ENCODE results near the gene SLC38A8.

Gene SLC38A8

DNA sequence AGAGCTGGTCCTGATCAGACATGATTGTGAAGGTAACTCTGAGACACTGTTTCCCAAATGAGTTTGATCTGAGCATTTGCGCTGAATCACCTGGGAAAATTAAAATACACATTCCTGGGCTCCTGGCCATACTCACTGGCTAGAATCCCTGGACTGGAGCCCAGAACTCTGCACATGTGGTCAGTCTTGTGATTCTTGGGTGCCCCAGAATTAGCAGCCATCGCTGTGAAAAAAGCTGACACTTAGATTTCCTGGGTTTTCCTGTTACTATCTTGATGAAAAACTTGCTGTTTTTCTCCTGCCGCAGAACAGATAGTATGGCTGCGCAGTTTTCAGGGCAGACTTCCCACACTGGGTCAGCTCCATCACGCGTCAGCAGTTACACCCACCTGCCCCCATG lies 50.0 kb downstream of the SLC38A8 start:
- no peak for TF ChIP-seq CTCF (IDR thresholded peaks at IDR 0.05; ENCODE audit: insufficient read depth, low read length, poor library complexity, severe bottlenecking)
- H3K4me3 ChIP-seq (replicated peaks; ENCODE audit: low read depth, low read length) = no peak overlapping the region
- no peaks in the 10 kb centered on the region for H3K36me3 ChIP-seq (ENCODE audit: control insufficient read depth, insufficient read depth, low read length)
- DNase-seq (ENCODE audit: extremely low read depth, insufficient read length) = no peak
- H3K27me3 ChIP-seq (replicated peaks; ENCODE audit: control insufficient read depth, insufficient read depth, low read length) = no peaks in the 10 kb centered on the region; the same call in 1 of the 2 replicates

GRCh38 chr16:83990492-83990891 lies 52.1 kb downstream of the SLC38A8 start:
- DNase-seq (ENCODE audit: extremely low read depth, insufficient read length) = no peak
- Histone ChIP-seq H3K4me3 (replicated peaks; ENCODE audit: low read depth, low read length) (no peak overlapping the region), H3K27me3 (replicated peaks; ENCODE audit: control insufficient read depth, insufficient read depth, low read length) (no peaks in the 10 kb centered on the region; the same call in 1 of the 2 replicates), H3K36me3 (ENCODE audit: control insufficient read depth, insufficient read depth, low read length) (no peaks in the 10 kb centered on the region)
- no peak for TF ChIP-seq CTCF (IDR thresholded peaks at IDR 0.05; ENCODE audit: insufficient read depth, low read length, poor library complexity, severe bottlenecking)

GRCh38 chr16:83989300-83989699 lies 53.3 kb downstream of the SLC38A8 start:
- DNase-seq (ENCODE audit: extremely low read depth, insufficient read length) = no peak
- TF ChIP-seq CTCF (IDR thresholded peaks at IDR 0.05; ENCODE audit: insufficient read depth, low read length, poor library complexity, severe bottlenecking) = no peak
- H3K27me3 ChIP-seq (replicated peaks; ENCODE audit: control insufficient read depth, insufficient read depth, low read length) = no peaks in the 10 kb centered on the region; the same call in 1 of the 2 replicates
- H3K36me3 ChIP-seq (ENCODE audit: control insufficient read depth, insufficient read depth, low read length) = no peaks in the 10 kb centered on the region
- no peak overlapping the region for H3K4me3 ChIP-seq (replicated peaks; ENCODE audit: low read depth, low read length)

- Histone ChIP-seq H3K36me3 (ENCODE audit: control insufficient read depth, insufficient read depth, low read length) (no peaks in the 10 kb centered on the region), H3K27me3 (replicated peaks; ENCODE audit: control insufficient read depth, insufficient read depth, low read length) (no peaks in the 10 kb centered on the region), H3K4me3 (replicated peaks; ENCODE audit: low read depth, low read length) (no peak overlapping the region)
- DNase-seq (ENCODE audit: extremely low read depth, insufficient read length) = no peak
- no peak for TF ChIP-seq CTCF (IDR thresholded peaks at IDR 0.05; ENCODE audit: insufficient read depth, low read length, poor library complexity, severe bottlenecking)
Measured at GRCh38 chr16:83983491-83983890, 59.1 kb downstream of the SLC38A8 start.

DNA sequence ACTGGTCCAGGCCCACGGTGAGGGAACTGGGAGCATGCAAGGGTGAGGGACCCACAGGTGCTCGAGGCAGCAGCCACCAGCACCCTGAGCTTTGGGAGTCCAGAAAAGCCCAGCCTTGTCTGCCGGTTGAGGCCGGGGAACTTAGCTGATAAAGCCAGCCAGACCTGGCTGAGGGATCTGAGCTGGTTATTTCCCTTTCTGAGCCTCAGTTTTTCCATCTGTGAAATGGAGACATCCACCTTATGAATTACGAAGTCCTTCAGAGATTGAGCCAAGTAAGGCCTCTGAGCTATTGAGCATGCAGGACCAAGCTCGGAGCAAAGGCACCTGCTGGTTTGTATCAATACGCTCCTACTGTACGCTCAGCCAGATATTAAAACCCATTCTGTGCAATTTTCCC lies 60.8 kb downstream of the SLC38A8 start:
- Histone ChIP-seq H3K27me3 (replicated peaks; ENCODE audit: control insufficient read depth, insufficient read depth, low read length) (no peaks in the 10 kb centered on the region), H3K4me3 (replicated peaks; ENCODE audit: low read depth, low read length) (no peak overlapping the region), H3K36me3 (ENCODE audit: control insufficient read depth, insufficient read depth, low read length) (no peaks in the 10 kb centered on the region)
- TF ChIP-seq CTCF (IDR thresholded peaks at IDR 0.05; ENCODE audit: insufficient read depth, low read length, poor library complexity, severe bottlenecking) = no peak
- DNase-seq (ENCODE audit: extremely low read depth, insufficient read length) = no peak

- H3K4me3 ChIP-seq (replicated peaks; ENCODE audit: low read depth, low read length) = no peak overlapping the region
- no peak for TF ChIP-seq CTCF (IDR thresholded peaks at IDR 0.05; ENCODE audit: insufficient read depth, low read length, poor library complexity, severe bottlenecking)
- H3K36me3 ChIP-seq (ENCODE audit: control insufficient read depth, insufficient read depth, low read length) = no peaks in the 10 kb centered on the region
- no peak for DNase-seq (ENCODE audit: extremely low read depth, insufficient read length)
- H3K27me3 ChIP-seq (replicated peaks; ENCODE audit: control insufficient read depth, insufficient read depth, low read length) = no peaks in the 10 kb centered on the region
Measured at GRCh38 chr16:83980794-83981193, 61.8 kb downstream of the SLC38A8 start.

All from GM06990 (cell line).